CD8-positive, alpha-beta memory T cell (primary cell): ENCODE results near the gene METAP1D. TPM values are rescaled to one million over a fixed set of nuclear protein-coding genes. Genes with fewer than 3 reads are reported as not detected.
"Not testable (repeated sequence)": the region's sequence is repeated elsewhere in the genome, so short reads cannot be mapped to it uniquely, and the experiment has no call there.

Source experiments
- CTCF ChIA-PET: fragments of 350-600 bp; sonication (Branson Sonifier 250); formaldehyde crosslinking; loops from one replicate; lab custom pipeline; 2021; ENCODE audit warnings: antibody characterized with exemption; lab: Charles Lee
- POLR2A ChIA-PET: fragments of 350-600 bp; sonication (Branson Sonifier 250); formaldehyde crosslinking; loops from one replicate; lab custom pipeline; 2021; ENCODE audit warnings: antibody characterized with exemption; lab: Charles Lee
- DNase-seq, 5 donors: peaks; one replicate each; pipeline versions ENCODE4 v3.0.0 to v3.0.0-alpha.2; 2020 to 2022; ENCODE audit warnings: mixed read lengths in 1 of 5
- H3K27ac ChIP-seq: one replicate; pipeline ENCODE4 v1.7.0; 2013; ENCODE audit warnings: low read depth, mild to moderate bottlenecking, low read length, moderate library complexity
- H3K27me3 ChIP-seq: 2 replicates; pipeline ENCODE4 v1.7.0; 2013; ENCODE audit warnings: low read length, mild to moderate bottlenecking; ENCODE audit not compliant: insufficient read depth, poor library complexity, severe bottlenecking
- H3K36me3 ChIP-seq: 2 replicates; pipeline ENCODE4 v1.7.0; 2013; ENCODE audit warnings: mild to moderate bottlenecking, low read length, moderate library complexity; ENCODE audit not compliant: insufficient read depth
- H3K4me1 ChIP-seq: 2 replicates; pipeline ENCODE4 v1.7.0; 2013; ENCODE audit warnings: mild to moderate bottlenecking, low read length, moderate library complexity; ENCODE audit not compliant: insufficient read depth
- H3K4me3 ChIP-seq: 2 replicates; pipeline ENCODE4 v1.7.0; 2013; ENCODE audit warnings: mild to moderate bottlenecking, low read length
- H3K9me3 ChIP-seq: 2 replicates; pipeline ENCODE4 v1.7.0; 2013; ENCODE audit warnings: mild to moderate bottlenecking, low read length
- H3K27ac Mint-ChIP-seq, 8 donors: one replicate each; pipeline ENCODE4 v1.8.0; 2020 to 2021; ENCODE audit warnings: mixed read lengths in 8 of 8, mild to moderate bottlenecking in 6 of 8, inconsistent platforms in 3 of 8, moderate library complexity in 3 of 8
- H3K27me3 Mint-ChIP-seq, 2 donors: one replicate each; pipeline ENCODE4 v1.8.0; 2020 to 2021; ENCODE audit warnings: mixed read lengths in 2 of 2, mild to moderate bottlenecking in 1 of 2, moderate library complexity in 1 of 2
- H3K36me3 Mint-ChIP-seq, 3 donors: one replicate each; pipeline ENCODE4 v1.8.0; 2020 to 2021; ENCODE audit warnings: mixed read lengths in 3 of 3, inconsistent platforms in 1 of 3, mild to moderate bottlenecking in 1 of 3
- H3K4me1 Mint-ChIP-seq, 3 donors: one replicate each; pipeline ENCODE4 v1.8.0; 2020 to 2021; ENCODE audit warnings: mixed read lengths in 3 of 3, inconsistent platforms in 1 of 3, mild to moderate bottlenecking in 1 of 3
- H3K4me3 Mint-ChIP-seq, 7 donors: one replicate each; pipeline ENCODE4 v1.8.0; 2020 to 2021; ENCODE audit warnings: mixed read lengths in 7 of 7, mild to moderate bottlenecking in 6 of 7, moderate library complexity in 4 of 7, inconsistent platforms in 2 of 7
- H3K9me3 Mint-ChIP-seq, 5 donors: one replicate each; pipeline ENCODE4 v1.8.0; 2020 to 2022; ENCODE audit warnings: mixed read lengths in 5 of 5, mild to moderate bottlenecking in 3 of 5, moderate library complexity in 2 of 5, inconsistent platforms in 1 of 5
- polyA plus RNA-seq: library from polyadenylated mRNA; unstranded; fragments of 300-500 nt; fragmentation: Illumina TruSeq; gene quantifications from one replicate; pipeline ENCODE4 v1.2.3, GENCODE V29; 2021
- total RNA-seq, 2 experiments: library from RNA; stranded (reverse); gene quantifications; one replicate each; pipeline ENCODE4 v1.2.3, GENCODE V29; 2021

METAP1D gene
- total and polyA plus RNA-seq, 3 experiments from 2014 or later, result 2.7 to 10.2 (median 9.0) TPM

DNA sequence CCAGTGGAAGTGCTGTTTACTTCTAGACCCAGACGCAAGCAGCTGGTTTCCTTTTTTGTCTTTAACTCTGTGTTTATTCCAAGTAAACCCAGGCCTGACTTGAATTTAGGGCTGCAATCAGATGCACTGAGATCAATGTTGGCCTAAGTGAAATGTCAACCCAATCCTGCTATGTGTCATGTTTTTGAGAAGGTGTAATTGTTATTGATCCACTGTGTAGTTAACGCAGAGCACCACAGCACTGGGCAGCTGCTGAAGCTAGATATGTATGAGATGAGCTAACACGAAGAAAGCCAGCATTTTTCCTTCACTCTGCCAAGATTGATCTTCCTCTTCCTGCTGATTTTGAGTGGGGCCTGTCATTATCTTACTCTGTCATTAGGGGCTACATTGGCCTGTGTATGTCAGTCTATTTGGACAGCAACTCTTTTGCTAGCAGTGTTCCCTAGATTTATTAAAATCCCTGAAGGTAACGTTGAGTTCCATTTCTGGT is 66.7 kb downstream of the METAP1D start:
- H3K27me3 Mint-ChIP-seq, result peaks cover 2 to 6% of the 10 kb centered on the region in 2 donors
- H3K27me3 ChIP-seq, result no peaks in the 10 kb centered on the region
- H3K9me3 Mint-ChIP-seq, result no peaks in the 10 kb centered on the region
- no peak overlapping the region for H3K4me3 Mint-ChIP-seq
- no peak overlapping the region for H3K4me3 ChIP-seq
- H3K9me3 ChIP-seq, result no peaks in the 10 kb centered on the region
- H3K4me1 ChIP-seq, result no peaks in the 10 kb centered on the region
- no peaks in the 10 kb centered on the region for H3K4me1 Mint-ChIP-seq
- H3K36me3 Mint-ChIP-seq, result peaks cover 24 to 28% (median 27%) of the 10 kb centered on the region in 3 donors
- DNase-seq, result no peak
- POLR2A ChIA-PET, result no interaction called here
- H3K36me3 ChIP-seq, result no peaks in the 10 kb centered on the region
- no peak overlapping the region for H3K27ac Mint-ChIP-seq
- H3K27ac ChIP-seq, result no peak overlapping the region
- CTCF ChIA-PET, result no interaction called here

DNA sequence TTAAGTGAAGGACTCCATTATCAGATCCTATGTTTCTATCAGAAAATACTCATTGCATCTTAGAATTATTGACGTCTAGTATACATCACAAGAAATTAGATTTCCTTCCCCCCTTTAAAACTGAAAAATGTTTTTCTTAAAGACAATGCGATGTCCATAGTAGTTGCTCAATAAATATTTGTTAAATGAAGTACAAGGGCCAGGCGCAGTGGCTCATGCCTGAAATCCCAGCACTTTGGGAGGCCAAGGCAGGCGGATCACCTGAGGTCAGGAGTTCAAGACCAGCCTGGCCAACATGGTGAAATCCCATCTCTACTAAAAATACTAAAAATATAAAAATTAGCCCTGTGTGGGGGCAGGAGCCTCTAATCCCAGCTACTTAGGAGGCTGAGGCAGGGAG is 68.2 kb downstream of the METAP1D start:
- H3K27ac Mint-ChIP-seq, H3K4me3 Mint-ChIP-seq, H3K4me1 Mint-ChIP-seq, DNase-seq, H3K4me3 ChIP-seq, POLR2A ChIA-PET, H3K27ac ChIP-seq, CTCF ChIA-PET, H3K9me3 Mint-ChIP-seq, H3K9me3 ChIP-seq, H3K4me1 ChIP-seq, H3K36me3 ChIP-seq, H3K27me3 ChIP-seq: not testable (repeated sequence)
- Mint-ChIP-seq H3K36me3 (peaks cover 16 to 27% (median 21%) of the 10 kb centered on the region in 3 donors), H3K27me3 (peaks cover 7 to 14% of the 10 kb centered on the region in 2 donors)

- POLR2A ChIA-PET, result no interaction called here
- no peaks in the 10 kb centered on the region for H3K9me3 ChIP-seq
- H3K36me3 Mint-ChIP-seq, result peaks cover 6 to 20% (median 9%) of the 10 kb centered on the region in 3 donors
- no peak overlapping the region for H3K4me3 Mint-ChIP-seq
- peaks cover 10 to 20% of the 10 kb centered on the region in 2 donors for H3K27me3 Mint-ChIP-seq
- no peaks in the 10 kb centered on the region for H3K9me3 Mint-ChIP-seq
- H3K4me3 ChIP-seq, result no peak overlapping the region
- CTCF ChIA-PET, result no interaction called here
- no peak overlapping the region for H3K27ac ChIP-seq
- no peak for DNase-seq
- H3K27me3 ChIP-seq, result no peaks in the 10 kb centered on the region
- H3K4me1 ChIP-seq, result no peaks in the 10 kb centered on the region
- no peaks in the 10 kb centered on the region for H3K4me1 Mint-ChIP-seq
- no peak overlapping the region for H3K27ac Mint-ChIP-seq
- H3K36me3 ChIP-seq, result no peaks in the 10 kb centered on the region
Observed at GRCh38 chr2:172070936-172071335, 71.2 kb downstream of the METAP1D start.

- Histone ChIP-seq H3K9me3 (no peaks in the 10 kb centered on the region), H3K4me3 (no peak overlapping the region), H3K36me3 (no peaks in the 10 kb centered on the region), H3K4me1 (no peaks in the 10 kb centered on the region), H3K27me3 (no peaks in the 10 kb centered on the region), H3K27ac (no peak overlapping the region)
- no peaks in the 10 kb centered on the region for H3K4me1 Mint-ChIP-seq
- H3K9me3 Mint-ChIP-seq, result no peaks in the 10 kb centered on the region
- CTCF ChIA-PET, result interaction anchor here (0.5 to 1.4 kb wide), 3 partner anchors 30 to 525 kb away, joined by 3 read pairs; partner anchors contain the start of gene DLX2
- POLR2A ChIA-PET, result no interaction called here
- peaks cover 4 to 17% (median 9%) of the 10 kb centered on the region in 3 donors for H3K36me3 Mint-ChIP-seq
- peaks cover 10 to 23% of the 10 kb centered on the region in 2 donors for H3K27me3 Mint-ChIP-seq
- H3K4me3 Mint-ChIP-seq, result no peak overlapping the region
- no peak overlapping the region for H3K27ac Mint-ChIP-seq
- DNase-seq, result no peak
Observed at GRCh38 chr2:172072303-172072702, 72.5 kb downstream of the METAP1D start.

DNA sequence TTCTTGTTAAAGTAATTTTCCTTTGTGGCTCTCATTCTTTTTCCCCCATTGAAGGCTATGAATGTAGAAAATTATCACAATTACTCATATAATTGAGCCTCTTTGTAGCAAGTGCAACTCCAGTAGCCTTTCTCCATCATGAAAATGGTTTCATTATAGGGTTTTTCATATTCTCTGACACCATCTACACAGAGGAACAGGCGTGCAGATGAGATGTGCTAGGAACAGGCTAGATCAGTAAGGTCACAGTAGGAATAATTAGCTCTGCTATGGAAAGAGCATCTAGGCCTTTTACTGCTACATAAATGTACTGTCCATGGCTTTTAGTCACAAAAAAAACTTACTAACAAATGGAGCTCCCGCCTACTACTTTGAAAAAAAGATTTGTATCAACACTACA is 73.0 kb downstream of the METAP1D start:
- Mint-ChIP-seq H3K36me3 (peaks cover 2 to 15% (median 9%) of the 10 kb centered on the region in 3 donors), H3K4me3 (no peak overlapping the region), H3K4me1 (no peaks in the 10 kb centered on the region), H3K27me3 (peaks cover 10 to 23% of the 10 kb centered on the region in 2 donors), H3K27ac (no peak overlapping the region), H3K9me3 (no peaks in the 10 kb centered on the region)
- Histone ChIP-seq H3K4me1 (no peaks in the 10 kb centered on the region), H3K27me3 (no peaks in the 10 kb centered on the region), H3K9me3 (no peaks in the 10 kb centered on the region), H3K4me3 (no peak overlapping the region), H3K27ac (no peak overlapping the region), H3K36me3 (no peaks in the 10 kb centered on the region)
- POLR2A ChIA-PET, result no interaction called here
- CTCF ChIA-PET, result interaction anchor here (0.5 to 1.4 kb wide), 3 partner anchors 30 to 525 kb away, joined by 3 read pairs; partner anchors contain the start of gene DLX2
- no peak for DNase-seq

DNA sequence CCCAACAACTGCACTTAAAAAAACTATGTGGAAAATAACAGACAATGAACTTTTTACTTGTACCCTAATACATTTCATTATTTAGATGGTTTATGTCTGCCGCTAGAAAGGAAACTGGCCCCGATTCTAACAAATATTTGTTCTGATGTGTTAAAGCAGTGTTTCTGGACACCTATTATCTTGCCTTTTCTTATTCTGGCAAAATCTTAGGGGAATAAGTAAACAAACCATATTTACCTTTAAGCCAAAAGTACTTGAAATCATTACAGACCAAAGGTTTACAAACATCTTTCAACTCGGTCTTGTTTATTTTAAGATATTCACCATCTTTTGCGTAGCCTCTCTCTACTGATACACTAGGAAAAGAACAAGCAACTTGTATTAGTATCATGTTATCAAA is 73.8 kb downstream of the METAP1D start:
- Mint-ChIP-seq H3K9me3 (no peaks in the 10 kb centered on the region), H3K27ac (peak overlapping the region in 1 of 8 donors; percentile 7), H3K4me3 (no peak overlapping the region), H3K4me1 (no peaks in the 10 kb centered on the region), H3K27me3 (peaks cover 12 to 24% of the 10 kb centered on the region in 2 donors), H3K36me3 (peaks cover 2 to 15% (median 9%) of the 10 kb centered on the region in 3 donors)
- POLR2A ChIA-PET, result no interaction called here
- H3K9me3 ChIP-seq, result no peaks in the 10 kb centered on the region
- CTCF ChIA-PET, result interaction anchor here (1.1 to 1.4 kb wide), 2 partner anchors 29 to 54 kb away, joined by 3 read pairs; partner anchors contain the start of gene DLX2
- no peak overlapping the region for H3K27ac ChIP-seq
- no peak overlapping the region for H3K4me3 ChIP-seq
- H3K4me1 ChIP-seq, result no peaks in the 10 kb centered on the region
- H3K27me3 ChIP-seq, result no peaks in the 10 kb centered on the region
- no peak for DNase-seq
- H3K36me3 ChIP-seq, result no peaks in the 10 kb centered on the region

- CTCF ChIA-PET, result no interaction called here
Observed at GRCh38 chr2:172074254-172074653, 74.5 kb downstream of the METAP1D start.

DNA sequence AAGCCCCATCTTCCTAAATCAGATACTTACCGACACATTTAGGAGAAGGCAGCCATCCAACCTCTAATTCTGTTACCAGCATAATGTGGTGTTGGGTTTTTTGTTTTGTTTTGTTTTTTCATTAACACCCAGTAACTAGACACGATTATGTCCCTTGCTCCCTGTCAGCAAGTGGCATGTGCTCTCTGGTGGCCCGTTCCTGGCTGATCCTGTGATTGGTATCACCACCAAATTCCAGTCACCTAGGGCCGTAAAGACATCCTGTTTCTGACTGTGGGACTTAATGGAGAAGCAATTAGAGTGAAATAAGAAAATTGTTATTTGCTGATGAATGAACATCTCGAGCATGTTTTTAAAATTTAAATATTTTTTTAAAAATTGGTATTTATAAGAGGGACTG is 79.7 kb downstream of the METAP1D start:
- Mint-ChIP-seq H3K4me1 (peaks cover 14 to 22% (median 16%) of the 10 kb centered on the region in 3 donors), H3K36me3 (peaks cover 0 to 2% (median 2%) of the 10 kb centered on the region in 3 donors), H3K27ac (peak overlapping the region in 1 of 8 donors; percentile 87), H3K27me3 (peaks cover 57 to 67% of the 10 kb centered on the region in 2 donors), H3K9me3 (peaks cover 0 to 18% (median 13%) of the 10 kb centered on the region in 5 donors), H3K4me3 (peak overlapping the region in 1 of 7 donors; percentile 21)
- Histone ChIP-seq H3K27ac (no peak overlapping the region), H3K4me1 (peaks cover 15% of the 10 kb centered on the region), H3K36me3 (no peaks in the 10 kb centered on the region), H3K4me3 (no peak overlapping the region), H3K27me3 (peaks cover 56% of the 10 kb centered on the region), H3K9me3 (no peaks in the 10 kb centered on the region)
- ChIA-PET POLR2A (no interaction called here), CTCF (no interaction called here)
- DNase-seq, result no peak

More at GRCh38 chr2:172074254-172074653, 74.5 kb downstream of the METAP1D start:
- Histone ChIP-seq H3K27ac (no peak overlapping the region), H3K4me1 (no peaks in the 10 kb centered on the region), H3K27me3 (peaks cover 4% of the 10 kb centered on the region), H3K36me3 (no peaks in the 10 kb centered on the region), H3K4me3 (no peak overlapping the region), H3K9me3 (no peaks in the 10 kb centered on the region)
- no peaks in the 10 kb centered on the region for H3K9me3 Mint-ChIP-seq
- POLR2A ChIA-PET, result no interaction called here
- no peak for DNase-seq
- no peaks in the 10 kb centered on the region for H3K4me1 Mint-ChIP-seq
- H3K27ac Mint-ChIP-seq, result no peak overlapping the region
- H3K27me3 Mint-ChIP-seq, result peaks cover 13 to 31% of the 10 kb centered on the region in 2 donors
- H3K4me3 Mint-ChIP-seq, result no peak overlapping the region
- H3K36me3 Mint-ChIP-seq, result peaks cover 0 to 14% (median 4%) of the 10 kb centered on the region in 3 donors
